K562 (cell line): ENCODE results near the gene PADI4. TPM values are rescaled to one million over a fixed set of nuclear protein-coding genes. Genes with fewer than 3 reads are reported as not detected.

Experiments used
- ARID1B ChIP-seq: fragments of 450-650 bp; IDR thresholded peaks from 2 replicates; pipeline ENCODE4 v1.6.1; 2016; ENCODE audit warnings: antibody characterized with exemption, mild to moderate bottlenecking, inconsistent platforms
- EP400 ChIP-seq: fragments of 450-650 bp; IDR thresholded peaks from 2 replicates; pipeline ENCODE4 v1.6.1; 2017; ENCODE audit warnings: antibody characterized with exemption, mild to moderate bottlenecking, moderate library complexity
- KDM5B ChIP-seq: fragments of 200-600 bp; sonication (generic); IDR thresholded peaks from 2 replicates; pipeline ENCODE4 v1.6.1; 2012; ENCODE audit warnings: low read depth, mild to moderate bottlenecking, moderate library complexity, low read length, control low read depth, inconsistent platforms; ENCODE audit not compliant: insufficient replicate concordance
- MAFF ChIP-seq: IDR thresholded peaks from 2 replicates; pipeline ENCODE4 v1.6.1; 2012; ENCODE audit warnings: low read length, improper control_type of control experiment
- MAFG ChIP-seq: fragments of 450-650 bp; conservative IDR thresholded peaks from 2 replicates; pipeline ENCODE4 v1.6.1; 2016; ENCODE audit warnings: missing genetic modification characterization, missing compliant biosample characterization
- NR2C2 ChIP-seq, 2 experiments: fragments of 200-800 bp in 1 of 2; sonication (Bioruptor generic) in 1 of 2; sonication (generic) in 1 of 2; formaldehyde crosslinking in 1 of 2; IDR thresholded peaks; 2 replicates each; pipeline versions ENCODE4 v1.6.1 to v1.8.0; 2016 to 2022; ENCODE audit warnings: mild to moderate bottlenecking in 1 of 2, missing compliant biosample characterization in 1 of 2, missing genetic modification characterization in 1 of 2, missing genetic modification reagents in 1 of 2
- SMARCC2 ChIP-seq: fragments of 450-650 bp; IDR thresholded peaks from 2 replicates; pipeline ENCODE4 v1.6.1; 2017; ENCODE audit warnings: antibody characterized with exemption, moderate library complexity, mild to moderate bottlenecking, low read depth
- polyA plus RNA-seq, 8 experiments: library from polyadenylated mRNA; depleted of rRNA in 4 of 8; stranded (reverse) in 5 of 8; unstranded in 3 of 8; fragments of >200 nt; fragmentation: Nextera tagmentation in 2 of 8; fragmentation: Illumina TruSeq in 1 of 8; extraction: Ambion mirVana in 2 of 8; extraction: Trizol in 1 of 8; gene quantifications; 2 replicates each; pipeline versions ENCODE4 v1.2.1 to v1.2.3, GENCODE V29; 2011 to 2014; ENCODE audit warnings: inconsistent platforms in 1 of 8, missing spikeins in 1 of 8
- total RNA-seq, 7 experiments: library from RNA; depleted of rRNA in 6 of 7; stranded (reverse); fragments of >200 nt in 6 of 7; fragmentation: Illumina TruSeq in 2 of 7; extraction: Trizol in 2 of 7; gene quantifications; 2 replicates each; pipeline versions ENCODE4 v1.2.1 to v1.2.3, GENCODE V29; 2011 to 2021; ENCODE audit warnings: low replicate concordance in 1 of 7
- TF ChIP-seq, protein P1 (sequence below), 2 experiments: fragments of 450-650 bp in 1 of 2; sonication (generic) in 1 of 2; formaldehyde crosslinking in 1 of 2; IDR thresholded peaks; 2 replicates each; pipeline versions ENCODE4 v1.7.1 to v1.9.0; 2016 to 2022; ENCODE audit warnings: inconsistent platforms in 1 of 2, mild to moderate bottlenecking in 1 of 2, missing genetic modification reagents in 1 of 2
- TF ChIP-seq, protein P2 (sequence below): IDR thresholded peaks from 2 replicates; pipeline ENCODE4 v1.6.1; 2012; ENCODE audit warnings: low read depth, low read length, improper control_type of control experiment, borderline replicate concordance
- TF ChIP-seq, protein P3 (sequence below): sonication (generic); formaldehyde crosslinking; IDR thresholded peaks from 2 replicates; pipeline ENCODE4 v1.8.1; 2023; ENCODE audit warnings: mild to moderate bottlenecking, missing genetic modification reagents
- TF ChIP-seq, protein P4 (sequence below): fragments of 250-450 bp; sonication (Bioruptor Pico); IDR thresholded peaks from 2 replicates; pipeline ENCODE4 v1.8.0; 2022; ENCODE audit warnings: moderate library complexity, mild to moderate bottlenecking, inconsistent platforms

The PADI4 gene
- total and polyA plus RNA-seq, 9 of the 15 experiments (the other 6 are each of a cell fraction or from before 2014, with no cell fraction given) = 0.22 to 0.33 TPM; not detected in 7

DNA sequence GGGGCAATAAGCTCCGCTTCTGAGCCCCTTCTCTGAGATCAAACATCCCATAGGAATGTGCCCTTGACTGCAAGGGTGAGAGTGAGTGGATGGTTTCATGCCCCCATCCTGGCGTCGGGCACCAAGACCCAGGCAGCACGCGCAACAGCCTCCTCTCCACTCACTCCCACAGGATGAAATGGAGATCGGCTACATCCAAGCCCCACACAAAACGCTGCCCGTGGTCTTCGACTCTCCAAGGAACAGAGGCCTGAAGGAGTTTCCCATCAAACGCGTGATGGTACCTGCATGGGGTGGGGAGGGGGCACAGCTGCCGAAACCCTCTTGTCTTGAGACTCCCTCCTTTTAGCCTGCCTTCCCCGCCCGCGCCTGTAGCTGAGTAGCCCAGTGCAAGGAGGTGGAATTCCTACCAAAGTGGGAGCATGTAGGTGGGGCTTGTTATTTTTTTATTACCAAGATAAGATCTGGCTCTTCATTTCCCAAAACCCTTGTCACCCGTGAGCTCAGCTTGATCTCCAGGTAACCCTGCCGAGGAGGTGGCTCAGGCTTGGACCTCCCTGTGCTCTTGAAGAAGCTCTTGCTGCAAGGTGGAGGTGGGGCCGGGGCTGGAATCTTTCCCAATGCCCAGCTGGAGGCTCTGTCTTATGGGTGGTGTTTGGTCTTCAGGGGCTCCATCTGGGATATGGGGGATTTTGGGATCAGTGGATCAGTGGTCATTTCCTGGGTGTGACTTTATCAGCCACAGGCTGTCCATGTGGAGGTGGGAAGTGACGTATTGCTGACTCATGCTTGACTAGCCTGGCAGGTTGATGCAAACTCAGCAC is 40.0 kb downstream of the PADI4 start (continued):
- TF ChIP-seq, protein P1, sequence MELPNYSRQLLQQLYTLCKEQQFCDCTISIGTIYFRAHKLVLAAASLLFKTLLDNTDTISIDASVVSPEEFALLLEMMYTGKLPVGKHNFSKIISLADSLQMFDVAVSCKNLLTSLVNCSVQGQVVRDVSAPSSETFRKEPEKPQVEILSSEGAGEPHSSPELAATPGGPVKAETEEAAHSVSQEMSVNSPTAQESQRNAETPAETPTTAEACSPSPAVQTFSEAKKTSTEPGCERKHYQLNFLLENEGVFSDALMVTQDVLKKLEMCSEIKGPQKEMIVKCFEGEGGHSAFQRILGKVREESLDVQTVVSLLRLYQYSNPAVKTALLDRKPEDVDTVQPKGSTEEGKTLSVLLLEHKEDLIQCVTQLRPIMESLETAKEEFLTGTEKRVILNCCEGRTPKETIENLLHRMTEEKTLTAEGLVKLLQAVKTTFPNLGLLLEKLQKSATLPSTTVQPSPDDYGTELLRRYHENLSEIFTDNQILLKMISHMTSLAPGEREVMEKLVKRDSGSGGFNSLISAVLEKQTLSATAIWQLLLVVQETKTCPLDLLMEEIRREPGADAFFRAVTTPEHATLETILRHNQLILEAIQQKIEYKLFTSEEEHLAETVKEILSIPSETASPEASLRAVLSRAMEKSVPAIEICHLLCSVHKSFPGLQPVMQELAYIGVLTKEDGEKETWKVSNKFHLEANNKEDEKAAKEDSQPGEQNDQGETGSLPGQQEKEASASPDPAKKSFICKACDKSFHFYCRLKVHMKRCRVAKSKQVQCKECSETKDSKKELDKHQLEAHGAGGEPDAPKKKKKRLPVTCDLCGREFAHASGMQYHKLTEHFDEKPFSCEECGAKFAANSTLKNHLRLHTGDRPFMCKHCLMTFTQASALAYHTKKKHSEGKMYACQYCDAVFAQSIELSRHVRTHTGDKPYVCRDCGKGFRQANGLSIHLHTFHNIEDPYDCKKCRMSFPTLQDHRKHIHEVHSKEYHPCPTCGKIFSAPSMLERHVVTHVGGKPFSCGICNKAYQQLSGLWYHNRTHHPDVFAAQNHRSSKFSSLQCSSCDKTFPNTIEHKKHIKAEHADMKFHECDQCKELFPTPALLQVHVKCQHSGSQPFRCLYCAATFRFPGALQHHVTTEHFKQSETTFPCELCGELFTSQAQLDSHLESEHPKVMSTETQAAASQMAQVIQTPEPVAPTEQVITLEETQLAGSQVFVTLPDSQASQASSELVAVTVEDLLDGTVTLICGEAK (IDR thresholded peaks at IDR 0.05) = peak; percentile 53; the same call in 1 of the 2 replicates
- TF ChIP-seq, protein P1 (CRISPR knock-in tag; IDR thresholded peaks at IDR 0.05) = no peak
- TF ChIP-seq, protein P2, sequence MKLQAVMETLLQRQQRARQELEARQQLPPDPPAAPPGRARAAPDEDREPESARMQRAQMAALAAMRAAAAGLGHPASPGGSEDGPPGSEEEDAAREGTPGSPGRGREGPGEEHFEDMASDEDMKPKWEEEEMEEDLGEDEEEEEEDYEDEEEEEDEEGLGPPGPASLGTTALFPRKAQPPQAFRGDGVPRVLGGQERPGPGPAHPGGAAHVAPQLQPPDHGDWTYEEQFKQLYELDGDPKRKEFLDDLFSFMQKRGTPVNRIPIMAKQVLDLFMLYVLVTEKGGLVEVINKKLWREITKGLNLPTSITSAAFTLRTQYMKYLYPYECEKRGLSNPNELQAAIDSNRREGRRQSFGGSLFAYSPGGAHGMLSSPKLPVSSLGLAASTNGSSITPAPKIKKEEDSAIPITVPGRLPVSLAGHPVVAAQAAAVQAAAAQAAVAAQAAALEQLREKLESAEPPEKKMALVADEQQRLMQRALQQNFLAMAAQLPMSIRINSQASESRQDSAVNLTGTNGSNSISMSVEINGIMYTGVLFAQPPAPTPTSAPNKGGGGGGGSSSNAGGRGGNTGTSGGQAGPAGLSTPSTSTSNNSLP = no peak
- peak; percentile 45; the same call in 1 of the 2 replicates for TF ChIP-seq EP400
- TF ChIP-seq, protein P3, sequence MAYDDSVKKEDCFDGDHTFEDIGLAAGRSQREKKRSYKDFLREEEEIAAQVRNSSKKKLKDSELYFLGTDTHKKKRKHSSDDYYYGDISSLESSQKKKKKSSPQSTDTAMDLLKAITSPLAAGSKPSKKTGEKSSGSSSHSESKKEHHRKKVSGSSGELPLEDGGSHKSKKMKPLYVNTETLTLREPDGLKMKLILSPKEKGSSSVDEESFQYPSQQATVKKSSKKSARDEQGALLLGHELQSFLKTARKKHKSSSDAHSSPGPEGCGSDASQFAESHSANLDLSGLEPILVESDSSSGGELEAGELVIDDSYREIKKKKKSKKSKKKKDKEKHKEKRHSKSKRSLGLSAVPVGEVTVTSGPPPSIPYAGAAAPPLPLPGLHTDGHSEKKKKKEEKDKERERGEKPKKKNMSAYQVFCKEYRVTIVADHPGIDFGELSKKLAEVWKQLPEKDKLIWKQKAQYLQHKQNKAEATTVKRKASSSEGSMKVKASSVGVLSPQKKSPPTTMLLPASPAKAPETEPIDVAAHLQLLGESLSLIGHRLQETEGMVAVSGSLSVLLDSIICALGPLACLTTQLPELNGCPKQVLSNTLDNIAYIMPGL (CRISPR knock-in tag) = no peak
- TF ChIP-seq KDM5B = no peak
- no peak for TF ChIP-seq NR2C2 (CRISPR knock-in tag; IDR thresholded peaks at IDR 0.05)
- no peak for TF ChIP-seq NR2C2 (tag; IDR thresholded peaks at IDR 0.05)
- TF ChIP-seq, protein P4, sequence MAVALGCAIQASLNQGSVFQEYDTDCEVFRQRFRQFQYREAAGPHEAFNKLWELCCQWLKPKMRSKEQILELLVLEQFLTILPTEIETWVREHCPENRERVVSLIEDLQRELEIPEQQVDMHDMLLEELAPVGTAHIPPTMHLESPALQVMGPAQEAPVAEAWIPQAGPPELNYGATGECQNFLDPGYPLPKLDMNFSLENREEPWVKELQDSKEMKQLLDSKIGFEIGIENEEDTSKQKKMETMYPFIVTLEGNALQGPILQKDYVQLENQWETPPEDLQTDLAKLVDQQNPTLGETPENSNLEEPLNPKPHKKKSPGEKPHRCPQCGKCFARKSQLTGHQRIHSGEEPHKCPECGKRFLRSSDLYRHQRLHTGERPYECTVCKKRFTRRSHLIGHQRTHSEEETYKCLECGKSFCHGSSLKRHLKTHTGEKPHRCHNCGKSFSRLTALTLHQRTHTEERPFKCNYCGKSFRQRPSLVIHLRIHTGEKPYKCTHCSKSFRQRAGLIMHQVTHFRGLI (CRISPR knock-in tag) = no peak
- peak; percentile 60; the same call in 1 of the 2 replicates for TF ChIP-seq SMARCC2
- TF ChIP-seq MAFF = peak; percentile 97
- TF ChIP-seq ARID1B = peak; percentile 83
- peak; percentile 98 for TF ChIP-seq MAFG (tag)
